Breast epithelium (tissue), 4 donors: ENCODE results near the gene HGD. TPM values are rescaled to one million over a fixed set of nuclear protein-coding genes. Genes with fewer than 3 reads are reported as not detected.

Experiments used
- DNase-seq, 2 donors: peaks; one replicate each; pipeline ENCODE4 v3.0.0-alpha.2; 2019; ENCODE audit warnings: low spot score in 2 of 2
- H3K27ac ChIP-seq, 2 donors: fragments of 200-600 bp; sonication (generic) in 1 of 2; one replicate each; pipeline ENCODE4 v1.5.1; 2016 to 2019; ENCODE audit warnings: mild to moderate bottlenecking in 1 of 2
- H3K27me3 ChIP-seq, 2 donors: fragments of 200-600 bp; sonication (generic) in 1 of 2; one replicate each; pipeline versions ENCODE4 v1.5.1 to v1.6.0; 2017 to 2019; ENCODE audit warnings: control low read depth in 1 of 2, mild to moderate bottlenecking in 1 of 2
- H3K36me3 ChIP-seq: fragments of 200-600 bp; one replicate; pipeline ENCODE4 v1.5.1; 2019
- H3K4me1 ChIP-seq, 2 donors: fragments of 200-600 bp; sonication (generic); one replicate each; pipeline ENCODE4 v1.5.1; 2016 to 2019; ENCODE audit warnings: control low read depth in 1 of 2
- H3K4me3 ChIP-seq, 3 donors: fragments of 200-600 bp; sonication (generic); 1 replicate in 2 of 3; 2 replicates in 1 of 3; pipeline ENCODE4 v1.5.1; 2016 to 2019; ENCODE audit warnings: mild to moderate bottlenecking in 3 of 3, moderate library complexity in 2 of 3
- H3K9me3 ChIP-seq, 2 donors: fragments of 200-600 bp; sonication (generic) in 1 of 2; one replicate each; pipeline ENCODE4 v1.5.1; 2016 to 2019; ENCODE audit warnings: control low read depth in 1 of 2
- POLR2A ChIP-seq: fragments of 450-650 bp; IDR thresholded peaks from one replicate; pipeline ENCODE4 v1.6.1; 2016; ENCODE audit warnings: antibody characterized with exemption, mild to moderate bottlenecking, moderate library complexity
- POLR2AphosphoS5 ChIP-seq, 3 donors: sonication (generic); formaldehyde crosslinking; IDR thresholded peaks; one replicate each; pipeline ENCODE4 v1.6.1; 2017; ENCODE audit warnings: antibody characterized with exemption in 3 of 3
- intact Hi-C: fragments of 100-400 bp; cut with DNase I; formaldehyde crosslinking; loops from one replicate; pipeline ENCODE4 v1.15.1; 2023; ENCODE audit warnings: low total_unique reads
- total RNA-seq, 3 donors: library from RNA; depleted of rRNA; stranded (reverse); fragments of >200 nt; gene quantifications; one replicate each; pipeline ENCODE4 v1.1.0, GENCODE V29; 2016
- TF ChIP-seq, protein P1 (sequence below), 3 donors: fragments of 450-650 bp; IDR thresholded peaks; one replicate each; pipeline ENCODE4 v1.5.1; 2016 to 2017; ENCODE audit warnings: antibody characterized with exemption in 3 of 3, mild to moderate bottlenecking in 3 of 3, moderate library complexity in 3 of 3

HGD gene
- total RNA-seq, 3 donors from 2014 or later: 5.1 to 25.9 TPM; not detected in 1

DNA sequence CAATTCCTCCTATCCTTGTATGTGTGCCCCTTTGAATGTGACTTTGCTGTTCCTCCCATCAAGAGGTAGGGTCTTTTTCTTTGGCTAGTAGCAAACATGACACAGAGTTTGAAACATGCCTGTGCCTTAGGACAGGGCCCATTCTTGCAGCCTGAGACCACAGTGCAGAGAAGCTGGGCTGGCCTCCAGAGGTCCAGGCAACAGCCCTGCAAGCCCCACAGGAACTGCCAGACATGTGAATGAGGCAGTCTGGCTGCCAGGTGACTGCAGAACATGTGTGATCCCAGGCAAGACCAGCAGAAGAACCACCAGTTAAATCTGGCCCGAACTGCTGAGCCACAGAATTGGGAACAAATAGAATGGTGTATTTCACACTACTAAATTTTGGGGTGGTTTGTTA lies 1.2 kb upstream of the HGD start:
- H3K27ac ChIP-seq: no peak overlapping the region

DNA sequence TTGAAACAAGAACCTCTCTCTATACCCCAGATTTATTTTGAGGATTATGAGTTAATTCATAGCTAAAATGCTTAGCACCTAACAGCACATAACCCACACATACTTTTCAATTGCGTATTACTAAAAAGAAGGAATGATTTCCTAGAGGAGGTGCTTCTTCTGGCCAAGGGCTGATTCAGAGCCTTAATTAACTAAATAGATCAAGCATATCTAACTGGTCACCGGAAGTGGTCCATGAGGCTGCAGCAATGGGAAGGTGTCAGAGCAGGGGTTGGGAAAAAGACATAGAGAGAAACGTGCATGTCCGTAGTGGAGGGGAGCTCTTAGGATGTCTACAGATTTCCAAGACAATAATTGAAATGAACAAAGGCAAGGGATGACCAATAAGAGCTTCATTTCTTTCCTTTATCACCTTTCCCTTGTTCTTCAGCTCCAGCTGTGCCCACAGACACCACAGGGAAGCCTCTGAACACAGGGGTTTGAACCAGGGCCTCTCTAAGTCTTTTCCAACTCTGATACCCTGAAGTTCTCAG lies 467 bp downstream of the HGD start:
- H3K36me3 ChIP-seq: no peaks in the 10 kb centered on the region
- H3K27me3 ChIP-seq: no peaks in the 10 kb centered on the region
- H3K27ac ChIP-seq: peak overlapping the region; percentile 16 to 68
- H3K9me3 ChIP-seq: no peaks in the 10 kb centered on the region
- DNase-seq: no peak
- peak overlapping the region in 1 of 3 donors; percentile 5 for H3K4me3 ChIP-seq
- H3K4me1 ChIP-seq: peaks cover 0 to 4% of the 10 kb centered on the region in 2 donors
- intact Hi-C loops: no loop called here
- TF ChIP-seq POLR2A (no peak), POLR2AphosphoS5 (IDR thresholded peaks at IDR 0.05) (no peak)
- TF ChIP-seq, protein P1, sequence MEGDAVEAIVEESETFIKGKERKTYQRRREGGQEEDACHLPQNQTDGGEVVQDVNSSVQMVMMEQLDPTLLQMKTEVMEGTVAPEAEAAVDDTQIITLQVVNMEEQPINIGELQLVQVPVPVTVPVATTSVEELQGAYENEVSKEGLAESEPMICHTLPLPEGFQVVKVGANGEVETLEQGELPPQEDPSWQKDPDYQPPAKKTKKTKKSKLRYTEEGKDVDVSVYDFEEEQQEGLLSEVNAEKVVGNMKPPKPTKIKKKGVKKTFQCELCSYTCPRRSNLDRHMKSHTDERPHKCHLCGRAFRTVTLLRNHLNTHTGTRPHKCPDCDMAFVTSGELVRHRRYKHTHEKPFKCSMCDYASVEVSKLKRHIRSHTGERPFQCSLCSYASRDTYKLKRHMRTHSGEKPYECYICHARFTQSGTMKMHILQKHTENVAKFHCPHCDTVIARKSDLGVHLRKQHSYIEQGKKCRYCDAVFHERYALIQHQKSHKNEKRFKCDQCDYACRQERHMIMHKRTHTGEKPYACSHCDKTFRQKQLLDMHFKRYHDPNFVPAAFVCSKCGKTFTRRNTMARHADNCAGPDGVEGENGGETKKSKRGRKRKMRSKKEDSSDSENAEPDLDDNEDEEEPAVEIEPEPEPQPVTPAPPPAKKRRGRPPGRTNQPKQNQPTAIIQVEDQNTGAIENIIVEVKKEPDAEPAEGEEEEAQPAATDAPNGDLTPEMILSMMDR (IDR thresholded peaks at IDR 0.05): no peak

More for the DNA sequence above, 1.2 kb upstream of the HGD start:
- no peak for DNase-seq
- Histone ChIP-seq H3K36me3 (no peaks in the 10 kb centered on the region), H3K4me1 (peaks cover 0 to 4% of the 10 kb centered on the region in 2 donors), H3K4me3 (no peak overlapping the region), H3K9me3 (no peaks in the 10 kb centered on the region), H3K27me3 (no peaks in the 10 kb centered on the region)
- intact Hi-C loops: no loop called here
- no peak for TF ChIP-seq POLR2A
- TF ChIP-seq POLR2AphosphoS5 (IDR thresholded peaks at IDR 0.05): no peak
- TF ChIP-seq, protein P1 (IDR thresholded peaks at IDR 0.05): no peak

DNA sequence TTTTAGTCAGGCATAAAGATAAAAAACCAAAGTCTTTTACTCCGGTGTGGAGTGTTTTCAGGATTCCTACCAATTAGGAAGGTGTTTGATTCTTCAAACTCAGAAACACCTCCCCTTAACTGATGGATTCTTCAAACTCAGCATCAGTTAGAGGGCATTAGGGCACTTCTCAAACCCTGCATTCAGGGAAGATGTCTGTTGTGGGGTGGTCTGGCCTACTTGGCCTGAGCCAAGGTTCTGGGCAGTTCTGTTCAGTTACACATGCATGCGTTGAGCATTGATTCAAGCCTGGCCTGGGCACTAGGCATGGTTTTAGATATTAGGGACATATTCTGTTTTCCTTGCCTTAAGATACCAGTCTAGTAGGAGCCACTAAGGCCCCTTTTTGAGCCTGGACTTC lies 1.0 kb downstream of the HGD start:
- DNase-seq: no peak
- Histone ChIP-seq H3K36me3 (no peaks in the 10 kb centered on the region), H3K9me3 (no peaks in the 10 kb centered on the region), H3K4me3 (no peak overlapping the region), H3K27ac (no peak overlapping the region), H3K4me1 (peaks cover 0 to 4% of the 10 kb centered on the region in 2 donors), H3K27me3 (no peaks in the 10 kb centered on the region)
- no peak for TF ChIP-seq POLR2AphosphoS5 (IDR thresholded peaks at IDR 0.05)
- TF ChIP-seq, protein P1 (IDR thresholded peaks at IDR 0.05): no peak
- TF ChIP-seq POLR2A: no peak
- intact Hi-C loops: no loop called here

DNA sequence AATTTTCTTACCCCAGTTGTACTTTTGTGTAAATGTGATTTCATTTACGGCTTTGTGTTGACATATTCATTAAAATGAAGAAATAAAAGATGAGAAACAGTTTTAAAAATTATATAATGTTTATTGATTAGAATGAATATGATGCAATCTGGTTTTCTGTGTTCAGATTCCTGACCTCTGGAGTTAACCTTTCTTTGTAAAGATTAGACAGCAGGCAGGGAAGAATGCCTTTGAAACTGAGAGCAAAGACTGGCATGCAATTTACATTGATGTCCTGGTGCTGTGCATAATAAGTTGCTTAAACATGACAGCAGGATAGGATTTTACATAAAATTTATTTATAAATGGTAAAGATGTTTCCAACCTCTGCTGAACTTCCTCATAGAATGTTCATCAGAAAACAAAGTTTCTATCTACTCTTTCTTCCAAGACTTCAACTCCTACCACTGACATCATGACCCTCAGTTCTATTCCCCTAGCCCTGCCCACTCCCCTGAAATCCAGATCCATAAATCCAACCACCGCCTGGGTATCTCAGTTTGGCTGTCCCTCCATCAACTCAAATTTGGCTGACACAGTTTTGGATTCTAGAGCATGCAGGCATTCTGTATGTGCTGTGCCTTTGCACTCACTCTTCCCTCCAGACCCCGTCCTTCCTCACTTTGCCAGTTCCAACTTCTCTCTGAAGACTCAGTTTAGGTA lies 1.7 kb downstream of the HGD start:
- Histone ChIP-seq H3K36me3 (no peaks in the 10 kb centered on the region), H3K4me3 (no peak overlapping the region), H3K27ac (no peak overlapping the region), H3K27me3 (no peaks in the 10 kb centered on the region), H3K9me3 (no peaks in the 10 kb centered on the region), H3K4me1 (peaks cover 0 to 4% of the 10 kb centered on the region in 2 donors)
- no peak for DNase-seq
- intact Hi-C loops: no loop called here
- no peak for TF ChIP-seq POLR2A
- TF ChIP-seq, protein P1 (IDR thresholded peaks at IDR 0.05): no peak
- TF ChIP-seq POLR2AphosphoS5 (IDR thresholded peaks at IDR 0.05): no peak

DNA sequence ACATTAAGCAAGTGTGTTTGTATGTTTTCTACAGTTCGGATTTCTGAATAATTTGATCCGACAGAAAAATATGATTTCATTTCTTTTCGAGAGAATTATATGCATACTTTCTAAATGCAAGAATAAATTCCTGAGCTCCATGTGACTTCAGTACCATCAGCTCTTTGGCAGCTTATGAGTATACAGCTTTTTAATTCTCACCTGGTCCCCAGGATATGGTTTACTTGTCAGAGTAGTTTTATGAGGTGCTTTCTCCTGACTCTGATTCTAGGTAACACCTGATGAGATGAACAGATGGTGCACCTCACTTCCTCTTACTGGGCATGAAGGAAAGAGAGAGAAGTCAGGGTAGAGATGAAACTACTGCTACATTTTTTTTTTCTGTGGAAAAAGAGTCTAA lies 3.1 kb downstream of the HGD start:
- Histone ChIP-seq H3K36me3 (no peaks in the 10 kb centered on the region), H3K27me3 (no peaks in the 10 kb centered on the region), H3K4me3 (peak overlapping the region in 1 of 3 donors; percentile 35), H3K9me3 (no peaks in the 10 kb centered on the region), H3K27ac (peak overlapping the region; percentile 11 to 29), H3K4me1 (peaks cover 0 to 4% of the 10 kb centered on the region in 2 donors)
- TF ChIP-seq, protein P1 (IDR thresholded peaks at IDR 0.05): no peak
- TF ChIP-seq POLR2AphosphoS5 (IDR thresholded peaks at IDR 0.05) (no peak), POLR2A (no peak)
- no peak for DNase-seq
- intact Hi-C loops: no loop called here
